Activated naive CD4-positive, alpha-beta T cell treated with anti-CD3 and anti-CD28 coated beads, Interleukin-2, amount 50 U/mL, for 72 hours (primary cell): ENCODE results near the gene TEF. TPM values are rescaled to one million over a fixed set of nuclear protein-coding genes. Genes with fewer than 3 reads are reported as not detected.
"Not testable (repeated sequence)": the region's sequence is repeated elsewhere in the genome, so short reads cannot be mapped to it uniquely, and the experiment has no call there.

ENCODE experiments used
- ATAC-seq, 2 donors: fragments of 150-1000 bp; cut with Tn5 transposase; 2 replicates each; pipeline ENCODE4 v1.10.0; 2021; ENCODE audit warnings: mild to moderate bottlenecking in 2 of 2, moderate library complexity in 2 of 2
- DNase-seq, 2 donors: peaks; one replicate each; pipeline ENCODE4 v3.0.0; 2021 to 2022; ENCODE audit warnings: low spot score in 2 of 2
- H3K27ac Mint-ChIP-seq, 2 donors: one replicate each; pipeline ENCODE4 v1.8.0; 2022; ENCODE audit warnings: mild to moderate bottlenecking in 2 of 2, mixed read lengths in 2 of 2
- H3K36me3 Mint-ChIP-seq, 2 donors: one replicate each; pipeline ENCODE4 v1.8.0; 2022; ENCODE audit warnings: mixed read lengths in 2 of 2
- H3K9me3 Mint-ChIP-seq, 2 donors: one replicate each; pipeline ENCODE4 v1.8.0; 2022; ENCODE audit warnings: mixed read lengths in 2 of 2
- total RNA-seq, 2 donors: library from RNA; stranded (reverse); gene quantifications; one replicate each; pipeline ENCODE4 v1.2.3, GENCODE V29; 2022

Gene TEF
- total RNA-seq, 2 donors from 2014 or later, result 1.9 to 15.8 TPM

DNA sequence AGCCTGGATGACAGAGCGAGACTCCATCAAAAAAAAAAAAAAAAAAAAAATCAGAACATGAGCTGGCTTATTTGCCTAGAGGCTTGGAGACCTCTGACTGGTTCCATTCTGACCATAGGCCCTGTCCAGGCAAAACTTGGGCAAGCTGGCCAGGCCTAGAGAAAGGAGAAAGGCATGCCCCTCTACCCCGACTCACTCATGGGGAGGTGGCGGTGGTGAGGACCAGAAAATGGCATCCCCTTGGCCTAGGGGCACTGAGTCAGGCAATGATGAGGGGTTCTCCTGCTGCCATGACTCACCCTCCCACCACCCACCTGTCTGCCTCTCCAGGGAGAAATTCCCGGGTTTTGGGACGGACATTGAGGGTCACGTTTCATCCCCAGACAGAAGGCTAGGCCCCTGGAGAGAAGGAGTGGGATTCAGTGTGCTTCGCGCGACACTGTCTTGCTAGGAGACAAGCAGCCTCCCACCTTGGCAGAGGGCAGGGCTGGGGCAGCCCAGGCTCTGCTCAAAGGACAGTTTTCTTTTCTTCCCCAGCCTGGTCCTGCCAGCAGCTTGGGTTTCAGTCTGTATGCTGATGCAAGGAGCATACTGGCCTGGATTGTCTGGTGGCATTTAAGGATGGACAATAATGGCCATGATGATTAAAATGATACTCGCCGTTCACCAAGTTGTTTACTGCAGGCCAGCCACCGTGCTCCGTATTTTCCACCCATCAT is 47.6 kb downstream of the TEF start:
- H3K36me3 Mint-ChIP-seq, result peaks cover 0 to 8% of the 10 kb centered on the region in 2 donors
- DNase-seq (no peak), ATAC-seq (no peak)
- H3K27ac Mint-ChIP-seq, result peak overlapping the region in 1 of 2 donors; percentile 35
- no peaks in the 10 kb centered on the region for H3K9me3 Mint-ChIP-seq

DNA sequence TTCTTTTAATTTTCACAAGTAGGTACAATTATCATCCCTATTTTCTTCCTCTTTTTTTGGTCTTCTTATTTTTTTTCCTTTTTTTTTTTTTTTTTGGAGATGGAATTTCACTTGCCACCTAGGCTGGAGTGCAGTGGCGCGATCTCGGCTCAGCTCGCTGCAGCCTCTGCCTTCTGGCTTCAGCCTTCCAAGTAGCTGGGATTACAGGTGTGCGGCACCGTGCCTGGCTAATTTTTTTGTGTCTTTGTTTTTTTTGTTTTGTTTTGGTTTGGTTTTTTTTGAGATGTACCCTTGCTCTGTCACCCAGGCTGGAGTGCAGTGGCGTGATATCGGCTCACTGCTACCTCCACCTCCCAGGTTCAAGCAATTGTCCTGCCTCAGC is 48.2 kb downstream of the TEF start:
- DNase-seq, result no peak
- H3K9me3 Mint-ChIP-seq, result no peaks in the 10 kb centered on the region
- peaks cover 0 to 8% of the 10 kb centered on the region in 2 donors for H3K36me3 Mint-ChIP-seq
- ATAC-seq, result no peak
- no peak overlapping the region for H3K27ac Mint-ChIP-seq

DNA sequence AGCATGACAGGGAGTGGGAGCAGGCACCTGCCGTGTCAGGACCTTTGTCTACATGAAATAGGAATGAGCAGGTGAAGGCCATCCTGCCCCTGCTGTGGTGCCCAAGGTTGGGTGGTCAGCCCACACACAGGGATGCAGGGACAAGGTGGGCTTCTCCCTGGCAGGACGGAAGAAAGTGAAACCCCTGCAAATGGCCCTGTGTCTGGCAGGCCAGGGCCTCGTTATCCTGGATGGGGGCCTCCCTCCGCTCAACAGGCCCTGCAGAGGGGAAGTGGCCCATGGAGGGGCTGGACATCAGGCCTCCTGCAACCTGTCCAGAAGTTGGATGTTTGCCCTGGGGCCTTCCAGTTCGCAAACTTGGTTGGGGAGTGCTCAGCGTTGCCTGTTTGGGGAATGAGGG is 49.9 kb downstream of the TEF start:
- H3K27ac Mint-ChIP-seq, result peak overlapping the region; percentile 63 to 87
- H3K36me3 Mint-ChIP-seq, result peaks cover 0 to 14% of the 10 kb centered on the region in 2 donors
- no peaks in the 10 kb centered on the region for H3K9me3 Mint-ChIP-seq
- no peak for DNase-seq
- no peak for ATAC-seq

DNA sequence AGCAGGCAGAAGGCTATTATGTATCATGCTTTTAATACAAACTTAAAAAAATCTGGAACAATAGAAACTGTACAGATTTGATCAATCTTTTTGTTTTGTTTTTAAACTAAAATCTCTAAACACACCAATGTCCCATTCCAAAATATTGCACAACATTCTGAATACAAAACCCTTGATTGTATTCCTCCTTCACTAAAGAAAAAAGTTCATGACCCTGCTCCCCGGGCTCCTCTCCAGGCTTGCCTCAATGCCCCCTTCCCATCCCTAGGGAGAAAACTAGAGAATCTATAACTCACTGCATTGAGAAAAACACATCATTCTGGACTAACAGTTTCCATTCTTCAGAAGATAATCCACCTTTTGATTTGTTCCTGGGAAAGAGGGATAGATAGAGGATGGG is 51.7 kb downstream of the TEF start:
- H3K9me3 Mint-ChIP-seq, ATAC-seq, DNase-seq: not testable (repeated sequence)
- H3K27ac Mint-ChIP-seq, result peak overlapping the region in 1 of 2 donors; percentile 86
- peaks cover 0 to 19% of the 10 kb centered on the region in 2 donors for H3K36me3 Mint-ChIP-seq

DNA sequence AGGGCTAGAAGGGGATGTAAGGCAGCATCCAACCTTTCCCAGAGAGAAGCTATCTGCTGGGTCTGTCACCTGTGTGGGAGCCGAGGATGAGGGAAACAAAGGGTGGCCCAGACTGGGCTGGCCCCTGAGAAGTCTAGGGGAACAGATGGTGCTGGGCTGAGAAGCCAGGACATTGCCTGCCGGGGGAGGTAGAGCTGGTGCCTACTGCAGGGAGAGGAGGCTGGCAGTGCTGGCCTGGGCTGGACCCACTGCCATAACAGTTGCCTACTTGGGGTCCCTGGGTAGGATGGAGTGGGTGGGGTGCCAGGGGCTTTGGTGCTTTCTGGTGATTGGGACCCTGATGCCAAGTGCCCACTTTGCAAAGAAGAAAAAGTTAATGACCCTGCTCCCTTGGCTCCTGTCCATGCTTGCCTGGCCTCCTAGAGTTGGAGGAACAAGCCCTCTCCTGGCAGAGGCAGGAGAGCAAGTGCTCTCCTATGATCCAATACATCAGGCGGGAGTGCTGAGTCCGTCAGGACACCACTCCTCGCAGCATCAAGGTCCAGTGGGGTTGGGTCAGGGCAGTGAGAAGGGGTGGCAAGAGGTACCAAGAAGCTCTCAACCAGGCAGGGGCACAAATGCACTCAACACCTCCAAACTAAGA is 52.7 kb downstream of the TEF start:
- not testable (repeated sequence) for H3K9me3 Mint-ChIP-seq, ATAC-seq, DNase-seq
- Mint-ChIP-seq H3K27ac (peak overlapping the region in 1 of 2 donors; percentile 50), H3K36me3 (peaks cover 0 to 19% of the 10 kb centered on the region in 2 donors)

DNA sequence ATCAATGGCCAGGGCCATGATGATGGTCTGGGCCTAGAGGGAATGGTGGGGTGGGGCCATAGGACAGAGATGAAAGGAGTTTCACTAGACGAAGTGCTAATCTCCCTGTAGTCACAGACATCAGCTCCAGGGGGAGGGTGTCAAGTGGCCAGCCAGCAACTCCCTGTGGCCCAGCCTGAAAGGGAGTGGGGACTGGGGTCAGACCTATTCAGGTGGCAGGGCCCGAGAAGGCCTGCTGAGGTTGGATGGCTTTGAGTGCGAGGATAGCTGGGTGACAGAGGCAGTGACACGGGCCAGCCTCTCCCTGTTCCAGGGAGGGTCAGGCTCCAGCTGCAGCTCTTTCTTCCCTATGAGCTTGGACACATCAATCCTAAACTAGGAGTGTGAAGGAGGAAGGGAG is 53.8 kb downstream of the TEF start:
- ATAC-seq (no peak), DNase-seq (no peak)
- Mint-ChIP-seq H3K36me3 (peaks cover 0 to 19% of the 10 kb centered on the region in 2 donors), H3K27ac (peak overlapping the region; percentile 50 to 67), H3K9me3 (no peaks in the 10 kb centered on the region)

DNA sequence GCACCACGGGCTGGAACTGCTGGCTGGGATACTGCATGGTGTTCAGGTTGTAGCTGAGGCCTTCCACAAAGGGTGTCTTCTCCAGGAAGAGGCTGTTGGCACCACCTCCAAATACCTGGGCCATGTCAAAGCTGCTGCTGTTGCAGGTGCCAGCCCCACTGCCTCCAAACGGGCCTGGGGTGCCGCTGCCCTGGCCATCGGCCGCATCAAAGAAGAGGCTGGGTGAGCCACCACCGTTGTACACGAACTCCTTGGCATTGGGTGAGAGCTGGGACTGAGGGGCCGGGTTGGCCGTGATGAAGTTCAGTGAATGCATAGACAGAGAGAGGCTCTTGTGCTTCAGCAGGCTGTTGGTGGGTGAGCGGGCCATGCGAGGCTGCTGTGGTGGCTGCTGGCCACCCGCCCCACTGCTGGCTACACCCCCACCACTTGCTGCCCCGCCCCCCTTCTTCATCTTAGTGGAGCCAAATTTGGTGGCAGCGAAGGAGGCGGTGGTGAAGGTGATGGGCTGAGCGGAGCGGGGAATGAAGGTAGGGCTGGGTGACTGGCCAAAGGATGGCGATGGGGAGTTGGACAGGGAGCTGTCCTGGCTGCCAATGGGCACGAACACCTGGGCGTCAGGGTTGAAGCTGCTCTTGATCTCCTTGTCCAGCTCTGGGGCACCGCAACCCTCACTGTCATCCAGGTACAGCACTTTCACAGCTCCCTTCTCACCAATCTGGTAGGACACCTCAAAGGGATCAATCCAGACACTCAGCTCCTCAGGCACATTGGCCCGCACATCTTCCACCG is 54.8 kb downstream of the TEF start:
- Mint-ChIP-seq H3K27ac (peak overlapping the region in 1 of 2 donors; percentile 67), H3K9me3 (no peaks in the 10 kb centered on the region), H3K36me3 (peaks cover 0 to 13% of the 10 kb centered on the region in 2 donors)
- no peak for DNase-seq
- ATAC-seq, result no peak

DNA sequence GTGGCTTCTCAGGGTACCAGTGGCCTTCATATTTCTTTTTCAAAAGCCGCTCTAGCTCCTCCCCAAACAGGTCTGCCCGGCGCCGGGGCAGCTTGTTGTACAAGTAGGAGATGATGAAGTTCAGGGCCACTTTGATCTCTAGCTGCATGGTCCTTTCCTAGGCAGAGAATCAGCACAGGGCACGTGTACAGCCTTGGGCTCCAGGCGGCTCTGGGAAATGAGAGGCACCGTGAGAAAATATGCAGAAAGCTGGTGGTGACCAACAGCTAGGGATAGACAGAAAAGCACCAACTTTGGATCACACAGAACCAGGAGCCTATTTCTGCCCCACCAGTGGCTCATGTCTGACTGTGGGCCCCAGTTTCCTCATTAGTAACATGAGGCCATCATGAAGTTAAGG is 55.5 kb downstream of the TEF start:
- no peaks in the 10 kb centered on the region for H3K9me3 Mint-ChIP-seq
- DNase-seq (no peak), ATAC-seq (no peak)
- H3K36me3 Mint-ChIP-seq, result peaks cover 0 to 11% of the 10 kb centered on the region in 2 donors
- H3K27ac Mint-ChIP-seq, result no peak overlapping the region

DNA sequence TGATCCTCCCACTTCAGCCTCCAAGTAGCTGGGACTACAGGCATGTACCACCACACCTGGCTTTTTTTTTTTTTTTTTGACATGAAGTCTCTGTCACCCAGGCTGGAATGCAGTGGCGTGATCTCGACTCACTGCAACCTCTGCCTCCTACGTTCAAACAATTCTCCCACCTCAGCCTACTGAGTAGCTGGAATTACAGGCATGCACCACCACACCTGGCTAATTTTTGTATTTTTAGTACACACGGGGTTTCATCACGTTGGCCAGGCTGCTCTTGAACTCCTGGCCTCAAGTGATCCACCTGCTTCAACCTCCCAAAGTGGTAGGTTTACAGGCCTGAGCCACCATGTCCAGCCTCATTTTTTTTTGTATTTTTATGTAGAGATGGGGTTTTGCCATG is 58.8 kb downstream of the TEF start:
- ATAC-seq, H3K9me3 Mint-ChIP-seq: not testable (repeated sequence)
- peaks cover 16 to 22% of the 10 kb centered on the region in 2 donors for H3K36me3 Mint-ChIP-seq

DNA sequence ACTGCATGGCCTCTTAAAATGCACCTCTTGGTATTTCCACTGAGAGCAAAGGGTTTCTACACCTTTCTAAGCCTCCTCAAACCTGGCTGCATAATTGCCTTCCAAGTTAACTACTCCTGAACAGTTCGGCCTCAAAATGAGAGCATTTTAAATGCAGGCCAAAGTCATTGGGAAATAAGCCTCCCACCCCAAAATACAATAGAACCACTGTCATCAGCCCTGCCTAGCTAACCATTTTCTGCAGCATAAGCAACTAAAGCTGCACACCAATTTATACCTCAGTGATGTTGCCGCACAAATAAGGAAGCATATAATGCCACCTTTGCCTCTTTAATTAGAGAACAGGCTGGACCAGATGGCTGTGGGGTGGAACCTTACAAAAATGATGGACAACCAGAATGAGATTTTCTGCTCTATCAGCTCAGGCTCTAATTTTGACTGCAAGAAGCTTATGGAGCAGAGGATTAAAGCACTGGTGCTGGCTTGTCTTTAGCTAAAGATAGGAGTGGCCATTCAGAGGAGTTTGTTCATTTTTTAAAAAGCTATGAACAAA is 60.6 kb downstream of the TEF start:
- Mint-ChIP-seq H3K27ac (peak overlapping the region in 1 of 2 donors; percentile 44), H3K9me3 (no peaks in the 10 kb centered on the region), H3K36me3 (peaks cover 17 to 21% of the 10 kb centered on the region in 2 donors)
- no peak for DNase-seq
- no peak for ATAC-seq

More for the DNA sequence above, 58.8 kb downstream of the TEF start:
- peak overlapping the region; percentile 25 to 60 for H3K27ac Mint-ChIP-seq
- DNase-seq, result not testable (repeated sequence)

DNA sequence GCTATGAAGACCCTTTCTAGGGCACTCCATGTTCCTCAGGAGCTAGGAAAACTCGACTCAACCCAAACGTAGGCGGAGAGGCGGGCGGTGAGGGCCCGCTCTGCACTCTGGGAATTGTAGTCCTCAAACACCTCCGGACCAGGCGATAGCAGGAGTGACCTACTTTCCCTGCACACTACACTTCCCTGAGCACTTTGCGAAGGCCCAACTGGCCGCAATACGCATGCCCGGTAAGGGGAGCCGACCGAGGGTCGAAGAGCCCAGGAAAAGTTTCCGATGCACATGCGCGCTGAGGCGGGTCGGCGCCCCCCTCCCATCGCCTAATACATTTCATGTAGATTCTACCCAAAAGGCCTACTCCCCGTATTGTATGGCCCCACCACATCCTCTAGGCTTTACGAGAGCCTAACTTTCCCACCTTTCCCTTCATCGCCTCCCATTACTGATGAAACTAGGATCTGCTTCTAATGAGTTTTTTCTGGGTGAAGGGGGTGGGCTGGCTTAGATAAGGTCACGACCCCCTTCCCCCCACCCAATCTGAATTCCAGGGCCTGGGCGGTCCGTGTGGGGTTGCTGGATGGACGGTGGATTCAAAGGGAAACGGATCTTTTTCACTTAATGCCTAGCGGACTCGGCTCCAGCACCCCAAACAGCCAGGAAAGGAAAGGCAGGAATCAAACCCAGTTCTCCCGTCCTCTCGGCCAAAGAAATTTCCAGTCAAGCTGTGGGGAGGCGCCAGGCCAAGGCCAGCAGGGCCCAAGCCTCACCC is 62.8 kb downstream of the TEF start:
- Mint-ChIP-seq H3K36me3 (peaks cover 17 to 21% of the 10 kb centered on the region in 2 donors), H3K9me3 (no peaks in the 10 kb centered on the region), H3K27ac (peak overlapping the region; percentile 96 to 99)
- ATAC-seq, result peak; percentile 61 to 65
- DNase-seq, result peak; percentile 86 to 92

DNA sequence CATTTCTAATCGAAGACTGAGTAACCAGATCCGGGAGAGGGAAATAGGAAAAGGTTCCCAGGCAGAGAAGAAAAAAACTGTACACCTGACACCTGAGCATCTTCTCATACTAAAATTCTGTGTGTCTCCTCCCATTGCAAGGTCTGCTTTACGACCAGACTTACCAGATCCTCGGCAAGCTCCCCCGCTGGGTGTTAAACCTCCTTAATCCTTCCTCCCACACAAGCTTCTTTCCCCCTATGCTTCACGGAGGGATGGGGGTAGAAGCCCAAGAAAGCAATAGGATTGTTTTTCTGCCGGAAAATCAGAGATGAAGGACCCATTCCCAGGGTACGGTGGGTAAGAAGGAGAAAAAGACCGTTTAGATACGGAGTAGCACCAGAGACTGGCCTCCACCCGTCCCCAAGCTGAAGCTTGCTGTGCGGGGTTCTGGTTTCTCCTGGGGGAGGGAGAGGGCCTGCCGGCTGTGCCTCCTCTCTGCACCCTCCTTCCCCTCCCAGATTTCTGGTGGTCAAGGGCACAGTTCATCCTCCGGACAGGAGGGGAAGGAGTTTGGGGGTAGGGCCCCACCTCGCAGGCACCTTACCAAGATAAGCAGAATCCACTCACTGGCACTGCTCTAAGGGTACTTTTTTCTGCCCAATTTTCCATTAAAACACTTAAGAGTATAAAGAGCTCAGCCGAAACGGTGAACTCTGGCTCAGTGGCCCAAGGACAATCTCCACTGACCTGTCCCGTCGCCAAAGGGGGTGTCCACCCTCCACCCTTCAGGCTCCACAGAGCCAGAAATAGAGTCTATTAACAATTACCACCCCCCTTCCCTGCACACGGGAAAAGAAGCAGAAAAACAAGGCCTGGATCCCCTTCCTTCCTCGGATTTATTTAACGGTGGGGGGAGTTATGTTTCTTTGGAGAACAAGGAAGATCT is 63.7 kb downstream of the TEF start:
- Mint-ChIP-seq H3K36me3 (peaks cover 17 to 21% of the 10 kb centered on the region in 2 donors), H3K9me3 (no peaks in the 10 kb centered on the region), H3K27ac (peak overlapping the region; percentile 96 to 99)
- DNase-seq (peak in 1 of 2 donors; percentile 33), ATAC-seq (no peak)

DNA sequence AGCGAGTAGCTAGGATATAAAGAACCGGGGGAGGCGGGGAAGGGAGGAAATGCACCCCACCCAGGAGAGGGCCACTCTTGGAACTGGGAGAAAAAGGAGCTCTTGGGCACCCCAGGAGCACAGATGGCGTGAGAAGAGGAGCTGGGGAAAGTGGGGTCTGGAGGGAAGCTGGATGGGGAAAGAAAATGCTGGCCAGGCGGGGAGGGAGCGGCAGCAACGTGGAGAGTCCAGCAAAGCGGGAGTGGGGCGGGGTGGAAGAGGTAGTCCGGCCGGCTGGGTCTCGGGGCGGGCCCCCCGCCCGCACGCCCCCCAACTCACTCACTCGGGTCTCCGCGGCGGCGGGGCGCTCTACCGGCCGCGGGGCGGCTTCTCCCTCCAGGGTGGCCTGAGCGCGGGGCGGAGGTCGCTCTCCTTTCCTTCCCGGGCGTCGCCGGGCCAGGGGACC is 64.3 kb downstream of the TEF start:
- no peak for ATAC-seq
- no peak for DNase-seq
- H3K36me3 Mint-ChIP-seq, result peaks cover 17 to 21% of the 10 kb centered on the region in 2 donors
- H3K9me3 Mint-ChIP-seq, result no peaks in the 10 kb centered on the region
- peak overlapping the region; percentile 96 to 99 for H3K27ac Mint-ChIP-seq

DNA sequence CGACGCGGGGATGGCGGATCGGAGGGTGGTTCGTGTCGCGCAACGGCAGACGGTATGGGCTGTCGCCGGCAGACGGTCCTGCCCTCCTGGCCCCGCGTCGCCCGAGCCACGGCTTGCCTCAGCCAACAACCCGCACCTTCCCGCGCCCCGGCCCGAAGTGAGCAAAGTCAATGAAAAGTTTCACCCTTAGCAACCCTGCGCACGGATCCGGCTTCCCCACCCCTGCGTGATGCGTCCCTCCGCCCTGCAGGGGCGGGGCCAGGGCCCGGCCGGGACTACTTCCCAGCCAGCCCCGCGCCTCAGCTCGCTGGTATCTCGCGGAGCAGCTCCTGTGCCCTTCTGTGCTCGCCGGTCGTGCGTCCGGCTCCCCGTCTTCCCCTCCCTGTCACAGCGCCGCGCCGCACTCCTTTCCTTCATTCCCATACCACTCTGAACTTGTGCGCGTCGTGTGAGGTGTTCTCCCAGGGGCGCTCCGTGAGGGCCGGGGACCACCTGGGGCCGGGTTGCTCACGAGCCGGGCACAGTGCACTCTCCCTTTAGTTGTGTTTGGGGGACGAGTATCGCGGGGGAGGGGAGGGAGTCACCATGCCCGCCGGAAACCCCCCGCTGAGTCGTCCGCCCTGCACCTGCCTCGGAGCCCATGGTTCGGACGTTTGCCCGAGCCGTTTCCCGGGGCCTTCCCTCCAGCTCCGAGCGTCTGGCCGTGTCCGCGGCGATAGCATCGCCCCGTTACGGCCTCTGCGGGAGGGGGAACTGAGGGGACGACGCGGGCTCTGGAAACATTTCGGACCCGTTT is 65.1 kb downstream of the TEF start, which contains the start of gene TOB2:
TOB2 (minus strand) TSS at position 163 of the 796 bp plus-strand sequence. CDS start 9,456 bp downstream, outside the sequence.
- peaks cover 17 to 21% of the 10 kb centered on the region in 2 donors for H3K36me3 Mint-ChIP-seq
- H3K9me3 Mint-ChIP-seq, result no peaks in the 10 kb centered on the region
- peak within 1 kb of the TSS; percentile 96 to 99 for H3K27ac Mint-ChIP-seq
- ATAC-seq, result peak; percentile 65 to 69
- peak; percentile 96 to 97 for DNase-seq
